ENCODE data around the gene CKB. TPM values are rescaled to one million over a fixed set of nuclear protein-coding genes. Genes with fewer than 3 reads are reported as not detected.

Gene CKB
- total RNA-seq, result 100 to 1,000 TPM; 273 to 896 (median 534) TPM
- polyA plus RNA-seq, result 1,000 to 10,000 TPM in 1 of 2 donors, 100 to 1,000 TPM in 1; 717 to 1,062 TPM
- long read RNA-seq, donor 1, transcript CKB-210 (3 exons, 625 nt), result minor isoform, 8 of 1,179 reads
- long read RNA-seq, donor 1, transcript CKB-201 (8 exons, 1,709 nt), result major isoform, 448 of 1,179 reads
- long read RNA-seq, donor 1, transcript CKB-202 (4 exons, 1,170 nt), result minor isoform, 397 of 1,179 reads
- long read RNA-seq, donor 1, partial matches to known transcripts, result 296 of 1,179 reads
- long read RNA-seq, donor 1, other reads (novel, unspliced or antisense), result 24 of 1,179 reads
- long read RNA-seq, donor 2, transcript CKB-202 (4 exons, 1,170 nt), result major isoform, 634 of 1,721 reads
- long read RNA-seq, donor 2, transcript CKB-201 (8 exons, 1,709 nt), result minor isoform, 555 of 1,721 reads
- long read RNA-seq, donor 2, partial matches to known transcripts, result 457 of 1,721 reads
- long read RNA-seq, donor 2, other reads (novel, unspliced or antisense), result 68 of 1,721 reads
- long read RNA-seq, donor 3, transcript CKB-201 (8 exons, 1,709 nt), result major isoform, 661 of 1,525 reads
- long read RNA-seq, donor 3, transcript CKB-202 (4 exons, 1,170 nt), result minor isoform, 563 of 1,525 reads
- long read RNA-seq, donor 3, partial matches to known transcripts, result 272 of 1,525 reads
- long read RNA-seq, donor 3, other reads (novel, unspliced or antisense), result 25 of 1,525 reads

- peaks cover 0 to 42% (median 0%) of the 10 kb centered on the region in 7 donors for H3K27me3 ChIP-seq
- peaks cover 31 to 84% (median 69%) of the 10 kb centered on the region in 9 donors for H3K4me1 ChIP-seq
- ATAC-seq (peak in 6 of 8 donors; percentile 6 to 43 (median 24)), DNase-seq (peak; percentile 59 to 80)
- H3K27ac ChIP-seq, result peak within 1 kb of the TSS; percentile 50 to 87 (median 74)
- intact Hi-C loops (cut with DNase I), result no loop called here
- no peak for TF ChIP-seq CTCF (IDR thresholded peaks at IDR 0.05)
- H3K9me3 ChIP-seq, result no peaks in the 10 kb centered on the region
- WGBS, 2 donors, result 3% methylated on average over 71 to 107 of the region's 107 CpGs
- H3K4me3 ChIP-seq, result peak within 1 kb of the TSS; percentile 48 to 63 (median 60)
- no peaks in the 10 kb centered on the region for H3K36me3 ChIP-seq
Observed at GRCh38 chr14:103522649-103523574, at the start of gene CKB. TSS of gene CKB (minus strand) at chr14:103522830. CDS start at chr14:103522493, 337 bp downstream.

- H3K4me3 ChIP-seq, result no peak overlapping the region
- DNase-seq (no peak), ATAC-seq (peak in 1 of 8 donors; percentile 25)
- H3K36me3 ChIP-seq, result peaks cover 0 to 33% (median 14%) of the 10 kb centered on the region in 9 donors
- peaks cover 0 to 68% (median 18%) of the 10 kb centered on the region in 9 donors for H3K4me1 ChIP-seq
- no peak overlapping the region for H3K27ac ChIP-seq
- intact Hi-C loops (cut with DNase I), result loop anchor here in 3 of 10 donors (10.0 kb wide), 3 partner anchors 115 to 405 kb away; no protein-coding TSS in a partner anchor
- WGBS, 2 donors, result 70 to 74% methylated on average over 11 of the region's 11 CpGs
- H3K9me3 ChIP-seq, result no peaks in the 10 kb centered on the region
- H3K27me3 ChIP-seq, result no peaks in the 10 kb centered on the region
- no peak for TF ChIP-seq CTCF (IDR thresholded peaks at IDR 0.05)
Observed at GRCh38 chr14:103569408-103569807, 46.8 kb upstream of the CKB start.

DNA sequence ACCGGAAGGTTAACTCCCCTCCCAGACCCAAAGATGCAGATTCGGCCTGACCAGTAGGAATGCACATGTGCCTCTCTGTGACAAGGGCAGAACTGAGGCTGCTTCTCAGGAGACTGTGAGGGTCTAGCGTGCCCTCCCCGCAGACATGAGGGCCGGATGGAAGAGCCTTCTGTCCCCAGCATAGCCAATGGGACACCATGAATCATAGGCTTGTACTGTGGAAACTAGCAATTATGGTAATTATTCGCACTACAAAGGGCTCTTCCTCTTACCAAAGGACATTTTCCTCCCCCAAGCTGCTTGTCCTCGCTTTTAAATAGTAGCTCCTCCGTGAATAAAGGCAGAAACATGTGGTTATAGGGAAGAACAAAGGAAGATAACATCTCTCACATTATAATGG, 46.3 kb upstream of the CKB start:
- no peak for DNase-seq
- no peak for TF ChIP-seq CTCF (IDR thresholded peaks at IDR 0.05)
- Histone ChIP-seq H3K9me3 (no peaks in the 10 kb centered on the region), H3K4me1 (peaks cover 2 to 68% (median 23%) of the 10 kb centered on the region in 9 donors), H3K36me3 (peaks cover 0 to 29% (median 11%) of the 10 kb centered on the region in 9 donors), H3K27ac (no peak overlapping the region), H3K27me3 (no peaks in the 10 kb centered on the region), H3K4me3 (no peak overlapping the region)
- 65 to 74% methylated on average over 8 of the region's 8 CpGs for WGBS, 2 donors
- intact Hi-C loops (cut with DNase I), result loop anchor here in 3 of 10 donors (10.0 kb wide), 3 partner anchors 116 to 406 kb away; no protein-coding TSS in a partner anchor
- peak in 1 of 8 donors; percentile 32 for ATAC-seq
